GM18907 (cell line): ENCODE results near the gene RGPD4.

Source experiments
- ATAC-seq: cut with Tn5 transposase; IDR thresholded peaks from one replicate; pipeline ENCODE4 v1.9.1; 2021; ENCODE audit warnings: mild to moderate bottlenecking, moderate library complexity; ENCODE audit not compliant: unreplicated experiment

The RGPD4 gene

GRCh38 chr2:107927034-107927534 is 100.4 kb downstream of the RGPD4 start:
- no peak for ATAC-seq

GRCh38 chr2:107931412-107931811 is 104.7 kb downstream of the RGPD4 start:
- no peak for ATAC-seq

GRCh38 chr2:107932488-107932887 is 105.8 kb downstream of the RGPD4 start:
- ATAC-seq = no peak

- no peak for ATAC-seq
Measured at GRCh38 chr2:107932979-107933378, 106.3 kb downstream of the RGPD4 start.

DNA sequence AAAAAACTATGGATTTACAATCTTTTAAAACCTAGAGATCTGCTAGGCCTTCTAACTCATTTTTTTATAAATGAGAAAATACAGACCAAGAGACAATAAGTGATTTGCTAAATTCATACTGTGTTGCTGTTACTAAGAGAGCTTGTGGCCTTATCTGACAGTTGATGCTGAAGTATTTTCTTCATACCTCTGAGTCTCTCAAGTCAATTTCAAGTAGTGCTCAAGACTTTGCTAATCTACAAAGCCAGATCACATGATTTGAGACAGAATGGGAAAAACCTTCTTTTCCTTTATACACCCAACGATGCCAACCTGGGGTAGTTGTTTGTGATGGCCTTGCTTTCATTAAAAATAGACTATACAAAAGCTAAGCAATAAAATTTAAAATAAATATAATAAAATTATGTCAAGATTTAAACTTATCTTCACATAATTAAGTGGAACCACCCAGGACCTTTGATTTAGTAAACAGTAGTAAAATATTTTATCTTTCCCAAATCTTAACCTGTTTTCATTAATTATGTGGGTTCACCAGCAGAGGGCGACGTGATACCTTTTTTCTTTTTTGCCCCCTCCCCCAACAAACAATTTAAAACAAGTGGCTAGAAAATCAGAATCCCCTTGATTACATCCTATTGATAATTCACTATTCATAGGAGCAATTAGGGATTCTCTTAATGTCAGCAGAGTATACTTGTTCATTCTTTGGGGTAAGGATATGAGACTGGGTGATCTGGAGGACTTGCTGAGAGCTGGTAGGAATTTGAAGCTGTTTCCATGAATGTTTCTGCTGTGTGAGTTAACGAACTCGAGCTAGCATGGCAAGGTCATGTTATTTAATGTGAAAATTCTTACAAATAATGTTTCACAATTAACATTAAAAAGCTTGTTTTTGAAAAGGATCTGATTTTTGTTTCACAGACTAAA is 110.0 kb downstream of the RGPD4 start:
- no peak for ATAC-seq
